HG02571 (cell line): Measurements from ENCODE around the gene MMP11.

Source experiments
- ATAC-seq: cut with Tn5 transposase; IDR thresholded peaks from one replicate; pipeline ENCODE4 v1.9.1; 2021; ENCODE audit warnings: mild to moderate bottlenecking, moderate library complexity; ENCODE audit not compliant: unreplicated experiment

Gene MMP11

GRCh38 chr22:23801238-23801821 is 28.7 kb downstream of the MMP11 start:
- no peak for ATAC-seq

DNA sequence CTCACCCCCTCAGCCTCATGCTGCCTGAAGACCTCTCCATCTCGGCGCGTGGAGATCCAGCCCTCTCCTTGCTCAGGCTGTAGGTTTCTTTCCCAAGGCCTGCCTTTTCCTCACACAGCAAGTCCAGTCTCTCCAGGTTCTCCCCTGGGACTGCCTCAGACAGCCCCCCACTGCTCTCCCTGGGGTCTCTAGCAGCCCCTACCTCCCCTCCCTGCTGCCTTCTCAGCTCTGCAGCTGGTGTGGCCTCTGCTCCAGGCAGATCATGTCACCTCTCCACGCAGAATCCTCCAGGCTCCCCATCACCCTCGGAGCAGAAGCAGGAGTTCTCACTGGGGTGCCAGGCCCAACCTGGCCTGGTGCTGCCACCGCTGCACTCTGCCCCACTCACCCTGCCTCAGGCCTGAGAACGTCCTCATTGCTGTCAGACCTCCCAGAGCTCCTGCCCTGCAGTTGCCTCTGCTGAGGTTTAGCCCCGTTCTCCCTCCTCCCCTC is 29.3 kb downstream of the MMP11 start:
- no peak for ATAC-seq

- no peak for ATAC-seq
Measured at GRCh38 chr22:23803001-23803819, 30.6 kb downstream of the MMP11 start.

- ATAC-seq: no peak
Measured at GRCh38 chr22:23804781-23805291, 32.2 kb downstream of the MMP11 start.

GRCh38 chr22:23806837-23807236 is 34.2 kb downstream of the MMP11 start:
- ATAC-seq: no peak

DNA sequence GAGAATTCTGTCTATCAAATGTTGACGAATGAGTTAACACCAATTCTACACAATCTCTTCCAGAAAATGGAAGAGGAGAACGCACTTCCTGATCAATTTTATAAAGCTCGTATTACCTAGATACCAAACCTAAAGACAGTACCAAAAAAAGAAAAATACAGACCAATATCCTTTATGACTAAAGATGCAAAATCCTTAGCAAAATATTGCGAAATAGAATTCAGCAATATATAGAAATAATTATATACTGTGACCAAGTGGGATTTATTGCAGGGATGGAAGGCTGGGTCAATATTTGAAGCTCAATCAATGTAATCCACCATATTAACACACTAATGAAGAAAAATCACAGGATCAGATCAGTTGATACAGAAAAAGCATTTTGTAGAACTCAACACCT is 39.7 kb downstream of the MMP11 start:
- ATAC-seq: no peak

- no peak for ATAC-seq
Measured at GRCh38 chr22:23815541-23816155, 43.0 kb downstream of the MMP11 start.

GRCh38 chr22:23816156-23816976 is 43.7 kb downstream of the MMP11 start:
- ATAC-seq: no peak

GRCh38 chr22:23817146-23817545 is 44.5 kb downstream of the MMP11 start:
- ATAC-seq: no peak

DNA sequence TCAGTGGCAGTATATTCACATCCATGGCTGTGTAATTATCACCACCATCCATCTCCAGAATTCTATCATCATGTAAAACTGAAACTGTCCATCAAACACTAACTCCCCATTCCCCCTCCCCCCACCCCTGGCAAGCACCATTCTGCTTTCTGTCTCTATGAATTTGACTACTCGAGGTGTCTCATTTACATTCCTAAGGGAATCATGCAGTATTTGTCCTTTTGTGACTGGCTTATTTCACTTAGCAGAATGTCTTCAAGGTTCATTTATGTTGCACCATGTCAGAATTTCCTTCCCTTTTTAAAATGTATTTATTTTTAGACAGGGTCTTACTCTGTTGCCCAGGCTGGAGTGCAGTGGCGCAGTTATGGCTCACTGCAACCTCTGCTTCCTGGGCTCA is 45.9 kb downstream of the MMP11 start:
- ATAC-seq: no peak

- no peak for ATAC-seq
Measured at GRCh38 chr22:23820748-23821211, 48.1 kb downstream of the MMP11 start.

- no peak for ATAC-seq
Measured at GRCh38 chr22:23822101-23822671, 49.5 kb downstream of the MMP11 start.

- ATAC-seq: no peak
Measured at GRCh38 chr22:23823331-23823791, 50.7 kb downstream of the MMP11 start.

DNA sequence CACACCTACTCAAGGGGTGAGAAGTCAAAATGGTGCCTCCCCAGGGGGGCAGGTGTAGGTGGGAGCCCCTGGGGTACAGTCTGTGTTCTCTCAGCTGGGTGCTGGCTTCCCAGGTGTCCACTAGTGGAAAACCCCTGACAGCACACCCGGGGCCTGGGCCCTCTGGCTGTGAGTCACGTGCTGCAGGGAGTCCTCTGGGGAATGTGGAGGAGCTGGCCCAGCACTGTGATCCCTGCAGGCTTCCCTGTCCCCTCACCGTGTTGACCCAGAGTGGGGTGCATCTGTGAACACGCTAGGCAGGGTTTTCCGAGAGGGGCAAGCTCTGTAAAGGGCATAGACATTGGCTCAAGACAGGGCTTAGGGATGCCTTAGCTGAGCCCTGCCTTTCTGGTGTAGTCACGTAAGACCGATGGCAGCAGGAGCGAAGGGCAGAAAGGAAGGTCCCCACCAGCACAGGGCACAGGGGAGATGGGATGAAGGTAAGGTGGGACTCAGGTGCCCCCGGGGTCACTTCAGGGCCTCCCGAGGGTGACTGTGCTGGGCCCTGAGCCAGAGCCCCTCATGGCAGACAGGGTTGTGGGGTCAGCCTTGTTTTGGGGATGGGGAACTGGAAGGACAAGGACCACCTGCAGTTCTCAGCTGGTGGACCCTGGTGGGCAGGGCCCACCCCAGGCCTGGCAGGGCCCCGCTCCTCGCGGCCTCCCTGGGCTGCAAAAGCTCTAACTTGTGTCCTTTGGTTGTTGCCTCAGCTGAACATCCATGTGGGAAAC is 52.0 kb downstream of the MMP11 start:
- ATAC-seq: no peak

GRCh38 chr22:23825246-23825905 is 52.7 kb downstream of the MMP11 start:
- ATAC-seq: no peak

DNA sequence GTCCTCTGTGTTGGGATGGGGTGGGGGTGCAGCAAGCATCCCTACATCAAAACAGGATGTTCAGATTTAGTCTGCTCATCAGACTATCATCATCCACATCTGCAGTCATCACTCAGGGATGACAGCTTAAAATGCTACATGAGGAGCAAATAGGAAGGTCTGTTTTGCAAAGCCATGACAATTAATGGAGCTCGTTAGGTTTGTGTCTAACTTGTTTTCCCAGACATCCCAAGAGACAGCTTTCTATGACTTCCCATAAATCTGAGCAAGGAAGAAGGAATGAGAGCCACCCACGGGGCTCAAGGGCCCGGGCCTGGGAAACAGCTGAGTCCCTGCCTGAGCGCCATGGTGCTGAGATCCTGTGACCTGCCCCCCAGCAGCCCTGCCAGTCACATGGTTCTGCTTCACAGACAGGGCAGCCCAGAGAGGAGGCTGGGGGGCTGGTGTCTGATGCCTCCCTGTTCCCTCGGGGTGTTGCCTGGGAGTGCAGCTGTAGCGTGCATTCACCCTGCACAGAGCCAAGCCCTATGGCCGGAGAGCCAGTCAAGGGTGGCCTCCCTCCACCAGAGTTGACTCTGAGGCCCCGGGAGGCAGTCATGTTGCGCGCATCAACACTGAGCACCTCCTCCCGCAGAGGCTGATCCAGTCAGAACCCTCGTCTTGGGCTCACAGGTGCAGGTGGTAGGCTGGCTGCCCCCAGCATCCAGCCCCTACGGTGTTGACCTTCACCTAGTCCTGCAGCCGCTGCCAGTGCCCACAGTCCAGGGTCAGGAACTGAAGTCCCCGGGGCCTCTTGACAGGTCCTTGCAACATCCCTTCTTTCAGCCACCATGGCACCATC is 54.1 kb downstream of the MMP11 start:
- no peak for ATAC-seq

DNA sequence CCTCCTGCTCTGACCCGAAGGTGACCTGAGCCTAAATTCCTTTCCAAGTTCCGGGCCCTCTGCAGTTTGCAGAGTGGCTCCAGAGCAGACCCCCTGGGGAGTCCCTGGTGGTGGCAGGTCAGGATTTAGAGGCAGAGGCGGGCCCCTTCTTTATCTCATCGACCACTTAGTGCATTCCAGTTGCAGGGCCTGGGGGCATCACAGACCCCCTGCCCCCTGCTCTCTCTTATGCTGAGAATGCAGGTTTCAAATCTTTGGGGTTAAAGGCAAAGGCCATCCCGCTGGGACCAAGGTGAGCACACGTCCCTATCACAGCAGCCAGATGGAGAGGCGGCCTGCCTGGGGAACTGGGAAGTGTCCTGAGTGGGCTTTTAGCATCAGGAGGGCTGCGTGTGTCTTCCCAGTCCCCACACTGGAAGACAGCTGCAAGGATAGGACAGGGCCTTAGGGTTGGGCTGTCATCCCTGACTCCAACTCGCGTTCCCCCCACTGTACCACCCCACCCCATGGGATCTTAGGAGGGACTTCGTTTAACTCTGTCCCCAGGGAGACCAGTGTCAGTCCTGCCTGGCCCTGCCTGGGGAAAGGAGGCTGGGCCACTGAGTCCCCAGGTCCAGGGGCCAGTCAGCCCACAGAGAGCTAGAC is 54.8 kb downstream of the MMP11 start:
- no peak for ATAC-seq
